Effector CD4-positive, alpha-beta T cell (primary cell): ENCODE measurements around the gene ARHGEF10L.
A peak's percentile ranks its signal among the peaks of the same experiment; 100 is the strongest.

Source experiments
- DNase-seq: peaks from one replicate; pipeline ENCODE4 v3.0.0-alpha.2; 2020

Gene ARHGEF10L

DNA sequence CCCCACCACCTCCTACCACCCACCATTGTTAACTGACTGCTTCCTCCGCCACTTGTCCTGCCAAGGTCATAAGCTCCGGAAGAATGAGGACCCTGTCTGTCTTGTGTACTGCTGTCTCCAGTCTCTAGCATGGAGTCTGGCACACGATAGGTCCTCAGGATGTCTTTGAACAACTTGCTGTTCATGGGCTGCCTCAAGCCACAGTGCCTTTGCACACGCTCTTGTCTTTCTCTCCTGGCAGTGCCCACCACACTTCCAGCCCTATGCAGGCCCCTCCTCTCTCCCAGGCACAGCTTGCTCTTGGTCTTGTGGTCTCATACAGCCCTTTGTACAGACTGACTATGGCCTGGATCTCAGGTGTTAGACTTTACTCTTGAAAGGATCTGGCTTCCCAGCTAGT, 97.6 kb downstream of the ARHGEF10L start:
- DNase-seq: no peak

DNA sequence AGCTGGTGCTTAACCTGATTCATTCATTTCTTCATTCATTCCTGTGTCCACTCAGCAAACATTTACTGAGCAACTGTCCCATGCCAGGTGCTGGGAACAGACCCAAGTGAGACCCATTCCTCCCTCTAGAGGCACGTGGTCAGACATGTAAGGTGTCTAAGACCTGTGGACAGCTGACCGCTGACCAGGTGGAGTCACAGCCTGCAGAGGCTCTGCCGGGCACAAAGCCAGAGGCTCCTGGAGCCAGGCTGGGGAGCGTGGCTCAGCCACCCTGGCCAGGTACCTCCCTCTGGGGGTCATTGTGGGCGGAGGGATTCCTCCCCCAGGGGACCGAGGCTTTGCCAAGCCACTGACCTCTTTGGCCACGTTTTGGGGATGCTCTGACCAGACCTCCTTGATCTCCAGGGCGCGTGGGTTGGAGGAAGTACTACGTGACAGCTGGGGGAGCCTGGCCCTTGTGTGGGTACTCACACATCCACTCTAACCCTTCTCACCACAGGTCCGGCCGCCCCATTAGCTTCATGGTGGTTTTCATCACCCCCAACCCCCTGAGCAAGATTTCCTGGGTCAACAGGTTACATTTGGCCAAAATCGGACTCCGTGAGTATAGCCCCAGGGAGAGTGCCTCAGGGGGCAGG, 100.3 kb downstream of the ARHGEF10L start:
- DNase-seq: no peak

DNA sequence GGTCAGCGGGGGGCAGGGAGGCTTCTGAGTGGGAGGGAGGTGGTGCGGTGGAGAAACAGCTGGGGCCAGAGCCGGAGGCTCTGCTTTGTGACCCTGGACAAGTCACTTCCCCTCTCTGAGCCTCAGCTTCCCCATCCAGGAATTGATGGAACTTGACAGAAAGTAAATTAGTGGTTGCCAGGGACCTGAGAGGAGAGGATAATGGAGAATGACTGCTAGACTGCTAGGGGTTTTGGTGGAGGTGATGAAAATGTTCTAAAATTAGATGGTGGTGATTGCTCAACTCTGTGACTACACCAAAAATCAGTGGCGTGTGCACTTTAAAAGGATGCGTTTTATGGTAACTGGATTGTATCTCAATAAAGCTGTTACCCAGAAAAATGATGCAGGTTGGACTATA, 100.9 kb downstream of the ARHGEF10L start:
- no peak for DNase-seq

- no peak for DNase-seq
These were observed 101.5 kb downstream of the ARHGEF10L start for GRCh38 chr1:17640975-17641374.

GRCh38 chr1:17642169-17642568, 102.7 kb downstream of the ARHGEF10L start:
- no peak for DNase-seq

DNA sequence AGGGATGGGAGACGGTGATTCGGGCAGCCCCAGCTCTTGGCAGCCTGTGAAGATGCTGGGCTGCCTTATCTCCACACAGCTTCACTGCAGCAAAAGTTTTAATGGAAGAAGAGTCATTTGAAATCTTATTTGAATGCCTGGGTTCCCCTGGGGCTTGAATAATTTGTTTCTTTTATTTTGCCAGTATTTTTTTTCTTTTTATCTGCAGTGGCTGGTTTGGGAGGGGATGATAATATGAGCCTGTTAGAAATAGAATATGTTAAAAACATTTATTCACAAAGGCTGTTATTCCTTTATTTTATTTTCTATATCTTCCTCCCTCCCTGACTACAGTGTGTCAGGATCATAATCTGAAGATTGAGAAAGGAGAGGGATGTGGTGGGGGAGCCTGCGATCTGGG, 103.4 kb downstream of the ARHGEF10L start:
- DNase-seq: no peak

- no peak for DNase-seq
These were observed 104.6 kb downstream of the ARHGEF10L start for GRCh38 chr1:17643861-17644703.

- DNase-seq: no peak
These were observed 105.8 kb downstream of the ARHGEF10L start for GRCh38 chr1:17645068-17645911.

GRCh38 chr1:17646444-17647280, 107.2 kb downstream of the ARHGEF10L start:
- DNase-seq: no peak

DNA sequence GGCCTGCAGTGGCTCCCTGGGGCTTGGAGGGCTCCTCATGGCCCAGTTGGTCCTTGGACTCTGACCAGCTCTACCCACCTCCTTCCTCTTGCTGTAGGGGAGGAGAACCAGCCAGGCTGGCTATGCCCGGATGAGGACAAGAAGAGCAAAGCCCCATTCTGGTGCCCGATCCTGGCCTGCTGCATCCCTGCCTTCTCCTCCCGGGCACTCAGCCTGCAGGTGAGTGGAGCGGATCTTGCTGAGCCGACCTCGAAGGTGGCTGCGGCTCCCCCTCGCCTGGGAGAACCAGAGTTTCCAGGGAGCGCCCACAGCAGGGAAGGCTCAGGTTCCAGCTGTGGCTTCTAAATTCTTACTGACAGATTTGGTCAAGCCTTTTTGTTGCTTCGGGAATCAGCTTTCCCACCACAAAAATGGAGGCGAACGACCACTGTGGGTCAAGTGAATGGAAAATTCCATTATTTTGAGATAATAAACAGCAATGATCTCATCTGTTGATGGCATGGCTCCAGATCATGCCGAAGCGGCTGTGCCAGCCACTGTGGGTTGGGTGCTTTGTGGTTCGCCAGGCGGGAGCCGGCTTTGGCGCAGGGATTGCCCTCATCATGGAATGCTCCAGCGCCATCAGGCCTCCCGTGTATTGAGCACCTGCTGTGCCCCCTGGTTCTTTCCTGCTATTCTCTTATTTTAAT, 109.1 kb downstream of the ARHGEF10L start:
- no peak for DNase-seq

GRCh38 chr1:17649371-17650106, 110.0 kb downstream of the ARHGEF10L start:
- no peak for DNase-seq

GRCh38 chr1:17653276-17653675, 113.8 kb downstream of the ARHGEF10L start:
- DNase-seq: no peak

DNA sequence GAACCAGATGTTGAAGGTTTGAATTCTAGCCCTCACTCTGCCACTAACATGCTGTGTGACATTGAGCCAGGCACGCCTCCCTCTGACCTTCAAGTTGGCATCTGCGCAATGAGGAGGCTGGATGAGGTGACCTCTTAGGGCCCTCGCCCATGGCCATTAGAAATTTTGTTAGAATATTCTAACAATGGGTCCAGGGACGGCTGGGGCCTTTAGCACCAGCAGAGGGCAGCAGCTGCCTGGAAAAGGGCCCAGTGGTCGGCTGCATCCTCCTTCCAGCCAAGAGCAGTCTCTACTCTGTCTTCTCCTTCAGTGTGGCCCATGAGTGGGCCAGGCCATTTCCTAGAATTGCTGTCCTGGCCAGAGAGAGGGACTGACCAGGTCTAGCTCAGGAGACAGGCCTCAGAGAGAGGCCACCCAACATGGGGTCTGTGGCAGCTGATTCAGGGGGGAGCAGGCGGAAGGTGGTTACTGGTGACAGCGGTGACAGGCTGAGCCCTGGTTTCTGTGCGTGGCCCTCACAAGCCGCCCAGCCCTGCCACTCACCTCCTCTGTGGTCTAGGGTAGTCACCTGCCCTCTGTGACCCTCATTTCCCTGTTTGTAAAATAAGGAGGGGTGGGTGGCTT, 114.3 kb downstream of the ARHGEF10L start:
- no peak for DNase-seq

DNA sequence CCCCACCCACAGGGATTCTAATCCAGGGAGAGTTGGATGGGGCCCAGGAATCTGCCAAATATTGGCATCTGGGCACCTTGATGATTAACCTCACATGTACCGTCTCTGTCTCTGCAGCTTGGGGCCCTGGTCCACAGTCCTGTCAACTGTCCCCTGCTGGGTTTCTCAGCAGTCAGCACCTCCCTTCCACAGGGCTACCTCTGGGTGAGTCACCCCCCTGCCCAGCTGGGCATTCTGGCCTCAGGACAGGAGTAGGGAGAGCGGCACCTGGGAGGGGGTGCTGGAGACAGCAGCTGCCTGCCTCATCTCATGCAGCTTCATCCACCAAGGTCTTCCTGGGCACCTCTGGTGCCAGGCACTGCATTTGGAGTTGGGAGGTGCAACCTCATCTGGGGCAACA, 115.0 kb downstream of the ARHGEF10L start:
- DNase-seq: no peak

- DNase-seq: no peak
These were observed 115.7 kb downstream of the ARHGEF10L start for GRCh38 chr1:17655169-17655568.

GRCh38 chr1:17655922-17656321, 116.4 kb downstream of the ARHGEF10L start:
- DNase-seq: no peak

GRCh38 chr1:17657436-17657835, 117.9 kb downstream of the ARHGEF10L start:
- no peak for DNase-seq

GRCh38 chr1:17658837-17659236, 119.3 kb downstream of the ARHGEF10L start:
- DNase-seq: no peak

DNA sequence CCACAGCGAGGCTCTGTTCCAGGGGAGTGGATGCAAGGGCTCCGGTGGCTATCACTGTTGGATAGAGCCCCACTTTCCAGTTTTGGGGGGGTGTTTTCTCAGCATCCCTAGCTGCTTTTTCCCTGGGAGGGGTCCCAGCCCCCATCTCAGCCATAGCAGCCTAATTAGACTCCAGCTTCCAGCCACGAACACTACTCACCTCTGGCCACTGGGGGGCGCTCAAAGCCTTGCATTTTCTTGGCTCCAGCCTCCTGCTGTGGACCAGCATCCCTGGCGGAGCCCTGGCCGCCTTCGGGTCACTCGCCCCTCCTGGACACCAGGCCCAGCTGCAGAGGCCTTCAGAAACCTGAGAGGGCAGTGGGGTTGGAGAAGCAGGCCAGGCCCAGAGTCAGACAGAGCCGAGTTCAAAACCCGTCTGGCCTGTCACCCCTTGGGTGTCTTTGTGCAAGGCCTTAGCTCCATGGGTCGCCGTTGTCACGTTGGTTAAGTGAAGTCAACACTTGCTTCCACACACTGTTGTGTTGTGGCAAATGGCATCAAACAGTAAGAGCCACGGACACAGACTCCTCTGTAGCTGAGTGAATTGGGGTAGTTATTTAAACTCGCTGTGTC, 122.2 kb downstream of the ARHGEF10L start:
- DNase-seq: peak; percentile 12

DNA sequence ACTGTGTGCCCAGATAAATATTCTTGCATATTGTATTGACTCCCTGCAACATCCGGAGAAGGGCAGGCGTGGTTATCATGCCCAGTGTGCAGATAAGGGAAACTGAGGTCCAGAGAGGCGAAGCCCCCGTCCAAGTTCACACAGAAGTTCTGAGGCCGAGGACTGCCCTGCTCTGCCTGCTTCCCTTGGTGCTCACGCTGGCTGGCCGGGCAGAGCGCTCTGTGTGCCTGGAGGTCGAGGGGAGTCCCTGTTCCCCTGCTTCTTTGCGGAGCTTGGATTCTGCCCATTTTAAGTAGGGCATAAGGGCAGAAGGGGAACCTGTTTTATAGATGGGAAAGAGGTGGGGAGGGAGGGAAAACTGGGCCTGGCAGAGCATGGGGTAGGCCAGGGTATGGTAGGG, 122.8 kb downstream of the ARHGEF10L start:
- DNase-seq: no peak
